ENCODE measurements around the gene FILIP1.
"Not testable (repeated sequence)": the region's sequence is repeated elsewhere in the genome, so short reads cannot be mapped to it uniquely, and the experiment has no call there.

Gene FILIP1

GRCh38 chr6:75449630-75450206 lies 43.9 kb downstream of the FILIP1 start:
- DNase-seq = no peak

- DNase-seq = no peak
Measured at GRCh38 chr6:75446241-75446880, 47.2 kb downstream of the FILIP1 start.

GRCh38 chr6:75445738-75446137 lies 47.9 kb downstream of the FILIP1 start:
- no peak for DNase-seq

- DNase-seq = no peak
Measured at GRCh38 chr6:75444899-75445298, 48.7 kb downstream of the FILIP1 start.

- not testable (repeated sequence) for DNase-seq
Measured at GRCh38 chr6:75441883-75442282, 51.7 kb downstream of the FILIP1 start.

GRCh38 chr6:75441479-75441878 lies 52.1 kb downstream of the FILIP1 start:
- not testable (repeated sequence) for DNase-seq

GRCh38 chr6:75438442-75439116 lies 55.0 kb downstream of the FILIP1 start:
- DNase-seq = no peak

GRCh38 chr6:75438013-75438431 lies 55.6 kb downstream of the FILIP1 start:
- no peak for DNase-seq

GRCh38 chr6:75437421-75437891 lies 56.1 kb downstream of the FILIP1 start:
- no peak for DNase-seq

- DNase-seq = no peak
Measured at GRCh38 chr6:75436869-75437268, 56.7 kb downstream of the FILIP1 start.

- not testable (repeated sequence) for DNase-seq
Measured at GRCh38 chr6:75432809-75433208, 60.8 kb downstream of the FILIP1 start.

- DNase-seq = no peak
Measured at GRCh38 chr6:75431379-75431778, 62.2 kb downstream of the FILIP1 start.

GRCh38 chr6:75430631-75431325 lies 62.8 kb downstream of the FILIP1 start:
- DNase-seq = no peak

- DNase-seq = no peak
Measured at GRCh38 chr6:75429061-75429703, 64.4 kb downstream of the FILIP1 start.

- DNase-seq = no peak
Measured at GRCh38 chr6:75428204-75428603, 65.4 kb downstream of the FILIP1 start.

GRCh38 chr6:75427329-75427728 lies 66.3 kb downstream of the FILIP1 start:
- no peak for DNase-seq

- DNase-seq = no peak
Measured at GRCh38 chr6:75424618-75425548, 68.7 kb downstream of the FILIP1 start.

- no peak for DNase-seq
Measured at GRCh38 chr6:75423386-75423785, 70.2 kb downstream of the FILIP1 start.

GRCh38 chr6:75422024-75422639 lies 71.5 kb downstream of the FILIP1 start:
- DNase-seq = no peak

GRCh38 chr6:75421316-75422023 lies 72.1 kb downstream of the FILIP1 start:
- DNase-seq = no peak

- DNase-seq = no peak
Measured at GRCh38 chr6:75419980-75420379, 73.6 kb downstream of the FILIP1 start.
